BJ (cell line): ENCODE results near the gene HDAC5. TPM values are rescaled to one million over a fixed set of nuclear protein-coding genes. Genes with fewer than 3 reads are reported as not detected.

Experiments used
- CTCF ChIA-PET: fragments of 350-600 bp; formaldehyde crosslinking; extraction: SDS; loops from one replicate; lab custom pipeline; 2021; ENCODE audit warnings: antibody characterized with exemption, inconsistent platforms; lab: Yijun Ruan, JAX
- POLR2A ChIA-PET: fragments of 300-600 bp; sonication (Branson Sonifier 250); formaldehyde crosslinking; extraction: SDS; loops from one replicate; lab custom pipeline; 2021; ENCODE audit warnings: antibody characterized with exemption; lab: Charles Lee
- DNase-seq: peaks from one replicate; pipeline ENCODE4 v3.0.0-alpha.2; 2011; ENCODE audit warnings: low read depth
- H3K27me3 ChIP-seq: 2 replicates; pipeline ENCODE4 v1.6.0; 2011; ENCODE audit warnings: low read length; ENCODE audit not compliant: control insufficient read depth, insufficient read depth
- H3K36me3 ChIP-seq: 2 replicates; pipeline ENCODE4 v1.5.1; 2011; ENCODE audit warnings: low read length; ENCODE audit not compliant: control insufficient read depth, insufficient read depth
- H3K4me3 ChIP-seq: 2 replicates; pipeline ENCODE4 v1.5.1; 2011; ENCODE audit warnings: low read depth, mild to moderate bottlenecking, control low read depth, low read length
- CTCF ChIP-seq: IDR thresholded peaks from 2 replicates; pipeline ENCODE4 v1.5.1; 2011; ENCODE audit warnings: low read depth, mild to moderate bottlenecking, control low read depth, inconsistent platforms, low read length, moderate library complexity; ENCODE audit not compliant: insufficient read depth
- polyA minus RNA-seq: library from RNA; depleted of rRNA, polyadenylated mRNA; stranded (reverse); fragments of >200 nt; gene quantifications from 2 replicates; pipeline ENCODE4 v1.2.3, GENCODE V29; 2011; rRNA and poly(A)+ RNA removed
- polyA plus RNA-seq: library from polyadenylated mRNA; depleted of rRNA; stranded (reverse); fragments of >200 nt; gene quantifications from 2 replicates; pipeline ENCODE4 v1.2.3, GENCODE V29; 2011; rRNA removed

HDAC5 gene
- polyA plus RNA-seq (46.4 and 102 TPM in 2 replicates), polyA minus RNA-seq (128 and 173 TPM in 2 replicates)

GRCh38 chr17:44123356-44124117 lies at the start of gene HDAC5:
Gene HDAC5, minus strand, starts transcription at chr17:44123641. Its CDS starts 6,126 bp downstream, at chr17:44117515.
- TF ChIP-seq CTCF = peak; percentile 74
- Histone ChIP-seq H3K27me3 (no peaks in the 10 kb centered on the region), H3K4me3 (peak within 1 kb of the TSS; percentile 95), H3K36me3 (no peaks in the 10 kb centered on the region)
- ChIA-PET POLR2A (interaction anchor here (0.6 to 1.3 kb wide), 5 partner anchors 11 to 109 kb away, joined by 3 to 12 read pairs (median 4); partner anchors contain the start of genes LSM12 and TMEM101), CTCF (interaction anchor here (0.8 to 2.3 kb wide), 18 partner anchors 8 to 222 kb away, joined by 3 to 13 read pairs (median 4); partner anchors contain the start of genes HROB and LSM12)
- peak; percentile 53 for DNase-seq

- Histone ChIP-seq H3K4me3 (no peak overlapping the region), H3K36me3 (peaks cover 2% of the 10 kb centered on the region), H3K27me3 (no peaks in the 10 kb centered on the region)
- ChIA-PET CTCF (interaction anchor here (0.5 to 1.0 kb wide), 3 partner anchors 13 to 228 kb away, joined by 3 to 4 read pairs (median 3); no protein-coding TSS in a partner anchor), POLR2A (interaction anchor here (0.7 kb wide), 1 partner anchor 34 kb away, joined by 5 read pairs; no protein-coding TSS in a partner anchor)
- DNase-seq = no peak
- TF ChIP-seq CTCF = no peak
Observed at GRCh38 chr17:44171931-44172455, 48.6 kb upstream of the HDAC5 start.

GRCh38 chr17:44170499-44171201 lies 47.2 kb upstream of the HDAC5 start, which contains the start of gene ASB16:
Gene ASB16, plus strand, starts transcription at chr17:44170704. Its CDS starts 86 bp downstream, at chr17:44170790.
- Histone ChIP-seq H3K27me3 (no peaks in the 10 kb centered on the region), H3K4me3 (no peak within 1 kb of the TSS), H3K36me3 (no peaks in the 10 kb centered on the region; the same call in 1 of the 2 replicates)
- TF ChIP-seq CTCF = no peak
- DNase-seq = no peak
- ChIA-PET CTCF (interaction anchor here (0.5 to 3.1 kb wide), 8 partner anchors 10 to 227 kb away, joined by 3 to 28 read pairs (median 3); partner anchors contain the start of gene FAM171A2), POLR2A (interaction anchor here (0.6 kb wide), 2 partner anchors 16 kb away, joined by 4 to 16 read pairs; partner anchors contain the start of gene TMUB2)

- CTCF ChIA-PET = interaction anchor here (0.5 to 3.1 kb wide), 8 partner anchors 9 to 226 kb away, joined by 3 to 28 read pairs (median 3); partner anchors contain the start of gene FAM171A2
- no peaks in the 10 kb centered on the region for H3K27me3 ChIP-seq
- POLR2A ChIA-PET = no interaction called here
- DNase-seq = no peak
- no peak for TF ChIP-seq CTCF
- H3K4me3 ChIP-seq = no peak overlapping the region
- H3K36me3 ChIP-seq = no peaks in the 10 kb centered on the region; the same call in 1 of the 2 replicates
Observed at GRCh38 chr17:44170135-44170498, 46.7 kb upstream of the HDAC5 start.
